NCI-H2227 (cell line): ENCODE measurements around the gene OMD.

Experiments
- DNase-seq: peaks from one replicate; lab custom pipeline; 2025; ENCODE audit not compliant: unreplicated experiment; lab: John Stamatoyannopoulos, UW

OMD gene

GRCh38 chr9:92378865-92379560 is 45.3 kb downstream of the OMD start:
- DNase-seq: peak; percentile 2

DNA sequence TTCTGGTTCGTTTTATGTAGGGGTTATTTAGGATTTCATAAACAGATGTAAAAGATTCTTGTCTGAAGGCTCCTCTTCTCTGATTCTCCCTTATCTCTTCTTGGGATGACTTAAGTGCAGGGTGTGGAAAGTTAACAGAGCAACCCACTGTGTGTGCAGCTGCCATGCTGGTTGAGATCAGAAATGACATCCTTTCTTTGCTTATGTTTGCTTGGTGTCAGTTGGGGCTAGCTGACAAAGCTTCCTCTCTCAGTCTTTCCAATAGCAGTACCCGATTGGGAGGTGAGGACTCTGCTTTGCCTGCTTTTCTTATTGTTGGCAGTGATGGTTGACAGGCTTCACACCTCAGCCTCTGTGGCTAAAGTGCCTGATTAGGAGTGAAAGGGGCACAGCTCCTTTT is 46.4 kb downstream of the OMD start:
- DNase-seq: peak; percentile 2

- DNase-seq: no peak
These were observed 51.1 kb downstream of the OMD start for GRCh38 chr9:92373167-92373566.

GRCh38 chr9:92369075-92369474 is 55.2 kb downstream of the OMD start:
- no peak for DNase-seq
